NCI-H146 treated with DMSO at 0.1 percent for 48 hours (cell line): ENCODE data around the gene ERAS.
A peak's percentile ranks its signal among the peaks of the same experiment; 100 is the strongest.
"Not testable (repeated sequence)": the region's sequence is repeated elsewhere in the genome, so short reads cannot be mapped to it uniquely, and the experiment has no call there.

ENCODE experiments used
- DNase-seq: peaks from one replicate; lab custom pipeline; 2025; ENCODE audit not compliant: unreplicated experiment; lab: John Stamatoyannopoulos, UW

Gene ERAS

GRCh38 chrX:48794911-48795515, 31.3 kb upstream of the ERAS start:
- DNase-seq: no peak

GRCh38 chrX:48798318-48798717, 28.0 kb upstream of the ERAS start:
- DNase-seq: no peak

GRCh38 chrX:48800574-48801279, 25.6 kb upstream of the ERAS start:
- DNase-seq: no peak

GRCh38 chrX:48801280-48802088, 24.8 kb upstream of the ERAS start, which contains the start of gene HDAC6:
Gene HDAC6 (plus strand): TSS chrX:48802067. CDS start chrX:48802693, 626 bp downstream.
- peak; percentile 94 for DNase-seq

GRCh38 chrX:48802089-48802904, 24.0 kb upstream of the ERAS start:
- DNase-seq: peak; percentile 76

GRCh38 chrX:48802905-48803200, 23.5 kb upstream of the ERAS start:
- DNase-seq: no peak

- DNase-seq: no peak
Measured at GRCh38 chrX:48806081-48806480, 20.2 kb upstream of the ERAS start.

GRCh38 chrX:48813644-48814043, 12.7 kb upstream of the ERAS start:
- no peak for DNase-seq

- DNase-seq: no peak
Measured at GRCh38 chrX:48814722-48815121, 11.6 kb upstream of the ERAS start.

GRCh38 chrX:48815266-48815665, 11.0 kb upstream of the ERAS start:
- no peak for DNase-seq

GRCh38 chrX:48816014-48816810, 10.1 kb upstream of the ERAS start:
- no peak for DNase-seq

- no peak for DNase-seq
Measured at GRCh38 chrX:48818098-48818497, 8.2 kb upstream of the ERAS start.

GRCh38 chrX:48818866-48819265, 7.4 kb upstream of the ERAS start:
- no peak for DNase-seq

GRCh38 chrX:48819394-48819793, 6.9 kb upstream of the ERAS start:
- not testable (repeated sequence) for DNase-seq

- no peak for DNase-seq
Measured at GRCh38 chrX:48823053-48823452, 3.3 kb upstream of the ERAS start.

GRCh38 chrX:48824066-48824465, 2.2 kb upstream of the ERAS start:
- DNase-seq: no peak

- no peak for DNase-seq
Measured at GRCh38 chrX:48826876-48827653, 752 bp downstream of the ERAS start.

- DNase-seq: no peak
Measured at GRCh38 chrX:48827654-48827968, 1.3 kb downstream of the ERAS start.

GRCh38 chrX:48829016-48829735, 2.9 kb downstream of the ERAS start:
- DNase-seq: no peak
